HCT116 (cell line): ENCODE measurements around the gene SRP54. TPM values are rescaled to one million over a fixed set of nuclear protein-coding genes. Genes with fewer than 3 reads are reported as not detected.

Experiments used
- total RNA-seq: library from RNA; stranded (reverse); gene quantifications from one replicate; pipeline ENCODE4 v1.2.1, GENCODE V29; 2021; ENCODE audit not compliant: unreplicated experiment

The SRP54 gene
- total RNA-seq, 1 experiment from 2014 or later: 53.0 TPM

Other genes with a start within 250 kb of the SRP54 start
- gene BAZ1A, start 107.6 kb upstream of the SRP54 start, total RNA-seq: 24.2 TPM
- 46.2 TPM for gene FAM177A1, start 63.3 kb downstream of the SRP54 start, total RNA-seq
- gene PPP2R3C, start 139.0 kb downstream of the SRP54 start, total RNA-seq: 14.1 TPM
- gene PRORP, start 139.6 kb downstream of the SRP54 start, total RNA-seq: 28.0 TPM